ENCODE results near the gene SEMA3A. TPM values are rescaled to one million over a fixed set of nuclear protein-coding genes. Genes with fewer than 3 reads are reported as not detected.

SEMA3A gene
- total RNA-seq, 1 donor from 2014 or later = 134 TPM

DNA sequence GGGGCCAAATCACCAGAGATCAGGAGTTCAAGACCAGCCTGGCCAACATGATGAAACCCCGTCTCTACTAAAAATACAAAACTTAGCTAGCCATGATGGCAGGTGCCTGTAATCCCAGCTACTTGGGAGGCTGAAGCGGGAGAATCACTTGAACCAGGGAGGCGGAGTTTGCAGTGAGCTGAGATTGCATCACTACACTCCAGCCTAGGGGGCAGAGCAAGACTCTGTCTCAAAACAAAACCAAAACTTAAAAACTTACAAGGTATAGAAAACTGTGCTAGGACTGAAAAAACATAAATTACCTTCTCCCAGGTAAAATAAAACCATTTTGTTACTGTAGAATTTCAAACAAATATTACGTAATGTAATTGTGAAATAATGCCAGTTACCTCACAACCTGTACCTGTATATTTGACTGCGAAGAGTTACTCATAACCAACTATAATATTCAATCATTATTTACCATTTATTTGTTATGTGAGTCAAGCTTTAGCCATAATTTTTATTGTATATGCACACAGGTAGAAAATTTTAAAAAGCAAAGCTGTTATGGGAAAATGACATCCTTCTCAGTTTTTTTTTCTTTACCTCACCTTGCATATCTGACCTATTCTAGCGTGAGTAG is 180.9 kb downstream of the SEMA3A start:
- no peaks in the 10 kb centered on the region for H3K36me3 ChIP-seq
- H3K9ac ChIP-seq = no peak overlapping the region
- Mint-ChIP-seq H3K9me3 (no peaks in the 10 kb centered on the region), H3K4me3 (no peak overlapping the region), H3K4me1 (no peaks in the 10 kb centered on the region), H3K27me3 (ENCODE audit: insufficient read depth, low read depth) (no peaks in the 10 kb centered on the region), H3K27ac (no peak overlapping the region), H3K36me3 (peaks cover 7% of the 10 kb centered on the region)
- H3K27me3 ChIP-seq = no peaks in the 10 kb centered on the region
- H3K4me3 ChIP-seq = no peak overlapping the region
- peak; percentile 2 for DNase-seq (ENCODE audit: low spot score)
- H4K20me1 ChIP-seq (ENCODE audit: low read depth) = no peaks in the 10 kb centered on the region
- H3K79me2 ChIP-seq (ENCODE audit: low read depth) = peaks cover 5% of the 10 kb centered on the region
- H3F3A ChIP-seq (ENCODE audit: low read depth) = no peaks in the 10 kb centered on the region
- no peaks in the 10 kb centered on the region for H3K9me3 ChIP-seq (ENCODE audit: low read depth)
- H3K27ac ChIP-seq = no peak overlapping the region
- H3K4me2 ChIP-seq = no peak overlapping the region
- peaks cover 9% of the 10 kb centered on the region for H3K4me1 ChIP-seq
- TF ChIP-seq, protein P1, sequence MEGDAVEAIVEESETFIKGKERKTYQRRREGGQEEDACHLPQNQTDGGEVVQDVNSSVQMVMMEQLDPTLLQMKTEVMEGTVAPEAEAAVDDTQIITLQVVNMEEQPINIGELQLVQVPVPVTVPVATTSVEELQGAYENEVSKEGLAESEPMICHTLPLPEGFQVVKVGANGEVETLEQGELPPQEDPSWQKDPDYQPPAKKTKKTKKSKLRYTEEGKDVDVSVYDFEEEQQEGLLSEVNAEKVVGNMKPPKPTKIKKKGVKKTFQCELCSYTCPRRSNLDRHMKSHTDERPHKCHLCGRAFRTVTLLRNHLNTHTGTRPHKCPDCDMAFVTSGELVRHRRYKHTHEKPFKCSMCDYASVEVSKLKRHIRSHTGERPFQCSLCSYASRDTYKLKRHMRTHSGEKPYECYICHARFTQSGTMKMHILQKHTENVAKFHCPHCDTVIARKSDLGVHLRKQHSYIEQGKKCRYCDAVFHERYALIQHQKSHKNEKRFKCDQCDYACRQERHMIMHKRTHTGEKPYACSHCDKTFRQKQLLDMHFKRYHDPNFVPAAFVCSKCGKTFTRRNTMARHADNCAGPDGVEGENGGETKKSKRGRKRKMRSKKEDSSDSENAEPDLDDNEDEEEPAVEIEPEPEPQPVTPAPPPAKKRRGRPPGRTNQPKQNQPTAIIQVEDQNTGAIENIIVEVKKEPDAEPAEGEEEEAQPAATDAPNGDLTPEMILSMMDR (IDR thresholded peaks at IDR 0.05) = peak; percentile 16
- no peak for TF ChIP-seq EZH2 (IDR thresholded peaks at IDR 0.05)
- H2AFZ ChIP-seq (replicated peaks) = no peak overlapping the region

DNA sequence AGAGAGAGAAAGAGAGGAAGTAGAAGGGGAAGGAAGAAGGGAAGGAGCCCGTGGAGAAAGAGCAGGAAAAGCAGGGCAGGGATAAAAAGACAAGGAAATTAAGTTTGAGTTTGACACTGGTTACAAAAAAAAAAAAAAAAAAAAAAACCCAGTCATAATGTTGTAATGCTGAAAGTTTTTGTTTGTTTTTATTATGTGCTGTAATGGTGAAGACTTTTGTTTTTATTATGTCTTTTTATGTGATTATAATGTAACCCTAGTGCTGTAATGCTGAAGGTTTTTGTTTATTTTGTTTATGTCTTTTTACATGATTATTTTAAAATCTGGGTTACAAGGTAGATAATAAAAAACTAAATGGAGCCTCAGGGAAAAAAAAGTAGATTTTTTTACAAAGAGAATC is 184.8 kb downstream of the SEMA3A start:
- TF ChIP-seq EZH2phosphoT487 (IDR thresholded peaks at IDR 0.05) (no peak), EZH2 (IDR thresholded peaks at IDR 0.05) (no peak)
- TF ChIP-seq, protein P1 (IDR thresholded peaks at IDR 0.05) = no peak
- Histone ChIP-seq H4K20me1 (ENCODE audit: low read depth) (no peaks in the 10 kb centered on the region), H3K9ac (no peak overlapping the region), H3K9me3 (ENCODE audit: low read depth) (no peaks in the 10 kb centered on the region), H3K27ac (no peak overlapping the region), H3K36me3 (peaks cover 3% of the 10 kb centered on the region), H3K4me3 (no peak overlapping the region), H3K27me3 (no peaks in the 10 kb centered on the region), H3F3A (ENCODE audit: low read depth) (no peaks in the 10 kb centered on the region), H2AFZ (replicated peaks) (no peak overlapping the region), H3K79me2 (ENCODE audit: low read depth) (no peaks in the 10 kb centered on the region), H3K4me1 (no peaks in the 10 kb centered on the region), H3K4me2 (no peak overlapping the region)
- DNase-seq (ENCODE audit: low spot score) = no peak
- H3K9me3 Mint-ChIP-seq = no peaks in the 10 kb centered on the region
- H3K4me1 Mint-ChIP-seq = no peaks in the 10 kb centered on the region
- no peak overlapping the region for H3K4me3 Mint-ChIP-seq
- H3K36me3 Mint-ChIP-seq = peaks cover 17% of the 10 kb centered on the region
- peaks cover 2% of the 10 kb centered on the region for H3K27me3 Mint-ChIP-seq (ENCODE audit: insufficient read depth, low read depth)
- no peak overlapping the region for H3K27ac Mint-ChIP-seq

DNA sequence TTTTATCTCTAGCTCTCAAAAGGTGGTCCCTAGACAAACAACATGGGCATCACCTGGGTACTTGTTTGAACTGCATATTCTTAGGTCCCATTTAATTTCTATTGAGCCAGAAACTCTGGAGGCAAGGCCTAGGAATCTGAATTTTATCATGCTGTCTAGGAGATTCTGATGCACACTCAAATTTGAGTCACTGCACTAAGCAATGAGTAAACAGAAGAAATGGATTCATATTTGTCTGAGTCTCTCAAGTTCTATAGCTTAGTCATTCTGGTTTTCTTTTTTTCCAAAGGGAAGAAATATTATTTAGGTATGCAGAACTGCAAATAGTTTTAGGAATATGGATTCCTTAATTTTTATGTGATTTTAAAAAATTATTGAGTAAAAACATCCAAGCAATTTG is 185.5 kb downstream of the SEMA3A start:
- H3K4me2 ChIP-seq = no peak overlapping the region

More for the DNA sequence above, 185.5 kb downstream of the SEMA3A start:
- Histone ChIP-seq H3K27me3 (no peaks in the 10 kb centered on the region), H3K9ac (no peak overlapping the region), H3K27ac (no peak overlapping the region), H3K4me1 (no peaks in the 10 kb centered on the region), H3K79me2 (ENCODE audit: low read depth) (no peaks in the 10 kb centered on the region), H3F3A (ENCODE audit: low read depth) (no peaks in the 10 kb centered on the region), H4K20me1 (ENCODE audit: low read depth) (no peaks in the 10 kb centered on the region), H2AFZ (replicated peaks) (no peak overlapping the region), H3K4me3 (no peak overlapping the region), H3K9me3 (ENCODE audit: low read depth) (no peaks in the 10 kb centered on the region), H3K36me3 (peaks cover 8% of the 10 kb centered on the region)
- peaks cover 21% of the 10 kb centered on the region for H3K36me3 Mint-ChIP-seq
- TF ChIP-seq, protein P1 (IDR thresholded peaks at IDR 0.05) = no peak
- TF ChIP-seq EZH2phosphoT487 (IDR thresholded peaks at IDR 0.05) (no peak), EZH2 (IDR thresholded peaks at IDR 0.05) (no peak)
- no peak overlapping the region for H3K4me3 Mint-ChIP-seq
- peaks cover 2% of the 10 kb centered on the region for H3K27me3 Mint-ChIP-seq (ENCODE audit: insufficient read depth, low read depth)
- DNase-seq (ENCODE audit: low spot score) = no peak
- H3K4me1 Mint-ChIP-seq = no peaks in the 10 kb centered on the region
- H3K9me3 Mint-ChIP-seq = no peaks in the 10 kb centered on the region
- H3K27ac Mint-ChIP-seq = no peak overlapping the region
